GM18520 (cell line): ENCODE results near the gene ADRA1B.
"Not testable (repeated sequence)": the region's sequence is repeated elsewhere in the genome, so short reads cannot be mapped to it uniquely, and the experiment has no call there.

Source experiments
- ATAC-seq: cut with Tn5 transposase; IDR thresholded peaks from one replicate; pipeline ENCODE4 v1.9.1; 2021; ENCODE audit not compliant: unreplicated experiment

The ADRA1B gene

DNA sequence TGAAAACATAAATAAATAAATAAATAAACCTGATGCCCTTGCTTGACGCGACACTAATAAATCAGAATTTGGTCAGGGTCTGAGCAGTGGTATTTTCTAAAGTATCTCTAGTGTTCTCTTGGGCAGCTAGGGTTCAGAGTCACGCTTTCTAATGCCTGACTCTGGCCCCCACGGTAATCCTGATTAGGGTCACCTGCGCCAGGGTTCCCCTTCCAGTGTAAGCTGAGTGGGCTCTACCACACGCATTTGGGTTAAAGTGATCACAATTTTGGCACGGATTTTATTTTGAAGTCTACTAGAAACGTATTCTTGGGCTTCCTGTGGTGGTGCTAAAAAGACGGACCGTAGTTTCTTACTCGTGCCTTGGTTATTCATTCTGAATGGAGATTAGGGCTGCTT lies 93.3 kb downstream of the ADRA1B start:
- ATAC-seq = no peak

- ATAC-seq = no peak
Observed at GRCh38 chr5:160011471-160011870, 95.2 kb downstream of the ADRA1B start.

DNA sequence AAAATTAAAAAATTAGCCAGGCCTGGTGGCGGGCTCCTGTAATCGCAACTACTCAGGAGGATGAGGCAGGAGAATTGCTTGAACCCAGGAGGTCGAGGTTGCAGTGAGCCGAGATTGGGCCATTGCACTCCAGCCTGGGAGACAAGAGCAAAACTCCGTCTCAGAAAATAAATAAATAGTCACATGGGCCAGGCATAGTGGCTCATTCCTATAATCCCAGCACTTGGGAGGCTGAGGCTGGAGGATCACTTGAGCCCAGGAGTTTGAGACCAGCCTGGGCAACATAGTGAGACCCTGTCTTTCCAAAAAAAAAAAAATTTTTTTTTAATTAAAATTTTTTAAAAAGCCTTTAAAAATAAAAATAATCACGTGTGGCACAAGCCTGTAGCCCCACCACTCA lies 97.9 kb downstream of the ADRA1B start:
- ATAC-seq = not testable (repeated sequence)

GRCh38 chr5:160018945-160019625 lies 102.8 kb downstream of the ADRA1B start:
- no peak for ATAC-seq

- no peak for ATAC-seq
Observed at GRCh38 chr5:160020266-160020770, 104.0 kb downstream of the ADRA1B start.

DNA sequence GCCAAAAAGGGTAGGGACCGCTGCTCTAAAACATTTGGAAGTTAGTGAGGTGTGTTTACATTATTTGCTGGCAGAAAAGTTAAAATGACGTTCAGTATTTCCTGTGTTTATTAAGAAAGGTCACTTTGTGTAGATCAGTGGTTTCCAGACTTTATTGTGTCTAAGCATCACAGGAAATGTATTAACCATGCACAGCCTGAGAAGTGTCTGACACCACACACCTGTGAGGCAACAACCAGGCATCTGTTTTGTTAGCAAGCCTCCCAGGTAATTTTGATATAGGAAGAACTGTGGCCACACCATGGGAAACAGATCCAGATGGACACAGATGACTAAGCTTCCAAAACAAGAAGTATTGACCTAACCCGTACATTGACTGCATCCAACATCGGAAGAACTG lies 104.7 kb downstream of the ADRA1B start:
- no peak for ATAC-seq

DNA sequence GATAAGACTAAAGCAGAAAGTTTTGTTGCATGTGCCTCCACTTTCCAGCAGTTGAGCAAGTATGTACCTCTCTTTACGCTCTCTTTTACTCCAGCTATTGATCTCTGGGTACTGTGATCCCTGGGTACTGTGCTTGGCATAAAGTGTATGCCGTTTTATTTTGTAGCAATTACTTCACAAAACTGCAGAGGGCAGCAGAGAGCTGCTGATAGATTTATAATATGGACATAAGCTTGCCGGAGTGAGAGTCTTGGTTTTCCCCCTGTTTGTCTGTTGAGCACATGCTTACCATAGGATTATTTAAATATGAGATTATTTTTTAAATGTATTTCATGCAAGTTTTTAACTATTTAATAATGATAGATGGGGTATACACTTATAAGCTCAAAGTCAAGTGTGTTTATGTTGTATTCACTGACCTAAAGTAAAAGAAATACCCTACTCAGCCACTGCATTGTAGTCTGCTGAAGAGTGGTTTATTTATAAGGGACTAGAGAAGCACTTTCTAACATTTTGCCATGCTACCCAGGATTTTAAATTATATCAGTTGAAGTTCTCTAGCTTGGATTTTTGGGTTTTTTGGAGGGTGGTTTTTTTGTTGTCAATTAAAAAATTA lies 105.7 kb downstream of the ADRA1B start:
- ATAC-seq = peak; percentile 85
